Measurements from ENCODE around the gene TP53I13.
A peak's percentile ranks its signal among the peaks of the same experiment; 100 is the strongest.
"Not testable (repeated sequence)": the region's sequence is repeated elsewhere in the genome, so short reads cannot be mapped to it uniquely, and the experiment has no call there.

The TP53I13 gene

GRCh38 chr17:29568331-29569244 is at the start of gene TP53I13:
Gene TP53I13 (plus strand): TSS chr17:29568701. CDS start chr17:29568759, 58 bp downstream.
- DNase-seq = peak; percentile 96

GRCh38 chr17:29524692-29525091 is 43.8 kb upstream of the TP53I13 start:
- DNase-seq = no peak

GRCh38 chr17:29526322-29526721 is 42.2 kb upstream of the TP53I13 start:
- no peak for DNase-seq

- no peak for DNase-seq
These were observed 34.5 kb upstream of the TP53I13 start for GRCh38 chr17:29533976-29534375.

- DNase-seq = no peak
These were observed 24.4 kb upstream of the TP53I13 start for GRCh38 chr17:29544066-29544465.

GRCh38 chr17:29546085-29546484 is 22.4 kb upstream of the TP53I13 start:
- no peak for DNase-seq

GRCh38 chr17:29546830-29547229 is 21.7 kb upstream of the TP53I13 start:
- DNase-seq = no peak

GRCh38 chr17:29549177-29549923 is 19.2 kb upstream of the TP53I13 start:
- no peak for DNase-seq

- DNase-seq = no peak
These were observed 12.7 kb upstream of the TP53I13 start for GRCh38 chr17:29555840-29556239.

- DNase-seq = no peak
These were observed 11.3 kb upstream of the TP53I13 start for GRCh38 chr17:29557085-29557738.

GRCh38 chr17:29557739-29558116 is 10.8 kb upstream of the TP53I13 start:
- no peak for DNase-seq

- DNase-seq = not testable (repeated sequence)
These were observed 10.4 kb upstream of the TP53I13 start for GRCh38 chr17:29558139-29558538.

- DNase-seq = no peak
These were observed 8.9 kb upstream of the TP53I13 start for GRCh38 chr17:29559640-29560039.

GRCh38 chr17:29560316-29560715 is 8.2 kb upstream of the TP53I13 start:
- peak; percentile 98 for DNase-seq

GRCh38 chr17:29561554-29562517 is 6.7 kb upstream of the TP53I13 start:
- peak; percentile 67 for DNase-seq

GRCh38 chr17:29562615-29563014 is 5.9 kb upstream of the TP53I13 start:
- no peak for DNase-seq

GRCh38 chr17:29563816-29564215 is 4.7 kb upstream of the TP53I13 start:
- DNase-seq = no peak

GRCh38 chr17:29565643-29566472 is 2.6 kb upstream of the TP53I13 start:
- DNase-seq = peak; percentile 80

GRCh38 chr17:29566473-29567303 is 1.8 kb upstream of the TP53I13 start, which contains the start of gene ABHD15:
Gene ABHD15 (minus strand): TSS chr17:29567037. CDS start chr17:29566966, 71 bp downstream.
- peak; percentile 81 for DNase-seq

GRCh38 chr17:29567304-29567553 is 1.3 kb upstream of the TP53I13 start:
- DNase-seq = no peak
